Ishikawa (cell line): ENCODE data around the gene FOXO3.

ENCODE experiments used
- CEBPB ChIP-seq: IDR thresholded peaks from 2 replicates; pipeline ENCODE4 v1.6.1; 2012
- EP300 ChIP-seq: IDR thresholded peaks from 2 replicates; pipeline ENCODE4 v1.6.1; 2012; ENCODE audit warnings: borderline replicate concordance
- FOXM1 ChIP-seq: IDR thresholded peaks from 2 replicates; pipeline ENCODE4 v1.6.1; 2012; ENCODE audit warnings: low read depth, borderline replicate concordance
- REST ChIP-seq: IDR thresholded peaks from 2 replicates; pipeline ENCODE4 v1.6.1; 2012; ENCODE audit warnings: low read depth, mild to moderate bottlenecking
- TAF1 ChIP-seq: IDR thresholded peaks from 2 replicates; pipeline ENCODE4 v1.6.1; 2012; ENCODE audit warnings: low read depth, mild to moderate bottlenecking
- YY1 ChIP-seq: IDR thresholded peaks from 2 replicates; pipeline ENCODE4 v1.6.1; 2012; ENCODE audit warnings: low read depth

- TF ChIP-seq CEBPB (no peak), FOXM1 (no peak), REST (no peak), YY1 (no peak), EP300 (no peak), TAF1 (no peak)
Measured at GRCh38 chr6:108623995-108624394, 63.3 kb downstream of the FOXO3 start.
